SK-N-SH (cell line): ENCODE results near the gene ABCA4. TPM values are rescaled to one million over a fixed set of nuclear protein-coding genes. Genes with fewer than 3 reads are reported as not detected.

Experiments
- CTCF ChIA-PET: fragments of 300-600, 350-600 bp; formaldehyde crosslinking; extraction: SDS; loops from one replicate; lab custom pipeline; 2021; lab: Yijun Ruan, JAX
- POLR2A ChIA-PET: fragments of 350-600 bp; sonication (Branson Sonifier 250); formaldehyde crosslinking; extraction: SDS; loops from one replicate; lab custom pipeline; 2020; ENCODE audit warnings: antibody characterized with exemption, inconsistent platforms; lab: Yijun Ruan, JAX
- DNase-seq: peaks from one replicate; pipeline ENCODE4 v3.0.0; 2012
- H2AFZ ChIP-seq: fragments of 200-600 bp; sonication (generic); 2 replicates; pipeline ENCODE4 v1.8.1; 2016; ENCODE audit warnings: antibody characterized with exemption, mild to moderate bottlenecking, low read depth
- H3F3A ChIP-seq: fragments of 200-600 bp; sonication (generic); replicated peaks from 2 replicates; pipeline ENCODE3; 2016; ENCODE audit warnings: antibody characterized with exemption, mild to moderate bottlenecking; ENCODE audit not compliant: insufficient read depth
- H3K27ac ChIP-seq, 2 experiments: fragments of 200-500 bp in 1 of 2; fragments of 200-600 bp in 1 of 2; sonication (Bioruptor generic) in 1 of 2; sonication (generic), shearing (Covaris generic) in 1 of 2; 2 replicates each; pipeline versions ENCODE4 v1.5.1 to v1.6.1; 2014 to 2016; ENCODE audit warnings: low read depth in 2 of 2, inconsistent platforms in 1 of 2, low read length in 1 of 2, mild to moderate bottlenecking in 1 of 2, mixed read lengths in 1 of 2
- H3K27me3 ChIP-seq: fragments of 200-600 bp; sonication (generic), shearing (Covaris generic); 2 replicates; pipeline ENCODE4 v1.6.1; 2016; ENCODE audit warnings: mixed run types; ENCODE audit not compliant: insufficient read depth
- H3K36me3 ChIP-seq, 2 experiments: fragments of 200-500 bp in 1 of 2; fragments of 200-600 bp in 1 of 2; sonication (Bioruptor generic) in 1 of 2; sonication (generic) in 1 of 2; replicated peaks in 1 of 2; 2 replicates each; pipeline versions ENCODE3 to v1.5.1; 2014 to 2016; ENCODE audit warnings: low read length in 1 of 2, mild to moderate bottlenecking in 1 of 2; ENCODE audit not compliant: insufficient read depth in 2 of 2, control insufficient read depth in 1 of 2
- H3K4me1 ChIP-seq, 2 experiments: fragments of 200-500 bp in 1 of 2; fragments of 200-600 bp in 1 of 2; sonication (Bioruptor generic) in 1 of 2; sonication (generic), shearing (Covaris generic) in 1 of 2; 2 replicates each; pipeline versions ENCODE4 v1.5.1 to v1.6.1; 2014 to 2016; ENCODE audit warnings: low read depth in 1 of 2, low read length in 1 of 2, mixed run types in 1 of 2; ENCODE audit not compliant: insufficient read depth in 2 of 2, control insufficient read depth in 1 of 2
- H3K4me2 ChIP-seq: fragments of 200-600 bp; sonication (generic), shearing (Covaris generic); 2 replicates; pipeline ENCODE4 v1.6.1; 2017; ENCODE audit warnings: mixed run types
- H3K4me3 ChIP-seq, 2 experiments: fragments of 200-500 bp in 1 of 2; fragments of 200-600 bp in 1 of 2; sonication (Bioruptor generic) in 1 of 2; sonication (generic), shearing (Covaris generic) in 1 of 2; 2 replicates each; pipeline versions ENCODE4 v1.5.1 to v1.8.1; 2014 to 2016; ENCODE audit warnings: low read depth in 2 of 2, inconsistent platforms in 1 of 2, low read length in 1 of 2, mild to moderate bottlenecking in 1 of 2, mixed read lengths in 1 of 2, moderate library complexity in 1 of 2
- H3K79me2 ChIP-seq: fragments of 200-600 bp; sonication (generic); 2 replicates; pipeline ENCODE4 v1.8.1; 2017; ENCODE audit warnings: mild to moderate bottlenecking; ENCODE audit not compliant: insufficient read depth
- H3K9ac ChIP-seq: fragments of 200-600 bp; sonication (generic); 2 replicates; pipeline ENCODE4 v1.6.1; 2017; ENCODE audit warnings: mixed run types
- H3K9me2 ChIP-seq: fragments of 200-600 bp; sonication (generic); 2 replicates; pipeline ENCODE4 v1.6.1; 2017; ENCODE audit warnings: mixed run types
- H3K9me3 ChIP-seq: fragments of 200-600 bp; sonication (generic); 2 replicates; pipeline ENCODE4 v1.6.1; 2017; ENCODE audit warnings: mixed run types, mild to moderate bottlenecking, moderate library complexity
- H4K20me1 ChIP-seq: fragments of 200-600 bp; sonication (generic); 2 replicates; pipeline ENCODE4 v1.6.1; 2017; ENCODE audit warnings: mild to moderate bottlenecking, mixed run types; ENCODE audit not compliant: insufficient read depth
- CHD2 ChIP-seq: fragments of 150-350 bp; IDR thresholded peaks from 2 replicates; pipeline ENCODE4 v1.6.1; 2018; ENCODE audit warnings: low read length; ENCODE audit not compliant: partially characterized antibody
- ELF1 ChIP-seq: IDR thresholded peaks from 2 replicates; pipeline ENCODE4 v1.4.0; 2012
- FOSL2 ChIP-seq: IDR thresholded peaks from 2 replicates; pipeline ENCODE4 v1.4.0; 2012; ENCODE audit warnings: low read depth, mild to moderate bottlenecking, moderate library complexity, borderline replicate concordance
- FOXJ3 ChIP-seq: sonication (generic); formaldehyde crosslinking; IDR thresholded peaks from 2 replicates; pipeline ENCODE4 v1.5.1; 2020; ENCODE audit warnings: mild to moderate bottlenecking, missing genetic modification reagents
- IRF3 ChIP-seq: fragments of 150-350 bp; IDR thresholded peaks from 2 replicates; pipeline ENCODE4 v1.6.1; 2016; ENCODE audit warnings: mild to moderate bottlenecking, low read depth, low read length
- JUND ChIP-seq: IDR thresholded peaks from 2 replicates; pipeline ENCODE4 v1.4.0; 2012
- NRF1 ChIP-seq: IDR thresholded peaks from 2 replicates; pipeline ENCODE4 v1.6.1; 2012; ENCODE audit warnings: low read depth, mild to moderate bottlenecking, low read length
- RAD21 ChIP-seq: IDR thresholded peaks from 2 replicates; pipeline ENCODE4 v1.6.1; 2012; ENCODE audit warnings: mild to moderate bottlenecking, low read length
- REST ChIP-seq: IDR thresholded peaks from 2 replicates; pipeline ENCODE4 v1.6.1; 2012; ENCODE audit warnings: mild to moderate bottlenecking, low read depth, low read length, moderate library complexity
- RXRA ChIP-seq: IDR thresholded peaks from 2 replicates; pipeline ENCODE4 v1.4.0; 2012; ENCODE audit warnings: low read depth, mild to moderate bottlenecking, borderline replicate concordance
- TCF12 ChIP-seq: IDR thresholded peaks from 2 replicates; pipeline ENCODE4 v1.4.0; 2012
- TEAD4 ChIP-seq: IDR thresholded peaks from 2 replicates; pipeline ENCODE4 v1.4.0; 2012; ENCODE audit warnings: mild to moderate bottlenecking, borderline replicate concordance; ENCODE audit not compliant: insufficient read depth
- WGBS: methylation state at CpG from one replicate; pipeline ENCODE4 v1.1.6; 2017; ENCODE audit warnings: low lambda C conversion rate; 5-methylcytosine and 5-hydroxymethylcytosine counted together
- polyA plus RNA-seq, 3 experiments: library from polyadenylated mRNA; depleted of rRNA; stranded (reverse); fragments of >200 nt; gene quantifications; 2 replicates each; pipeline ENCODE4 v1.2.3, GENCODE V29; 2012
- TF ChIP-seq, protein P1 (sequence below): IDR thresholded peaks from 2 replicates; pipeline ENCODE4 v1.4.0; 2012; ENCODE audit warnings: low read depth, borderline replicate concordance
- TF ChIP-seq, protein P2 (sequence below): IDR thresholded peaks from 2 replicates; pipeline ENCODE4 v1.4.0; 2012; ENCODE audit warnings: low read depth, borderline replicate concordance

ABCA4 gene
- polyA plus RNA-seq (2012; rRNA removed), result 0.03 and 0.06 TPM in 2 replicates
- polyA plus RNA-seq (2012; cell fraction: cytosol; rRNA removed), result 0.04 TPM in 1 of 2 replicates, not detected in the other
- polyA plus RNA-seq (2012; cell fraction: nucleus; rRNA removed), result 0.16 and 0.35 TPM in 2 replicates

GRCh38 chr1:94120991-94121390 is at the start of gene ABCA4:
Gene ABCA4, minus strand, starts transcription at chr1:94121148. Its CDS starts 103 bp downstream, at chr1:94121045.
- no peaks in the 10 kb centered on the region for H3K9me3 ChIP-seq
- no peak for DNase-seq
- H3K9ac ChIP-seq, result no peak within 1 kb of the TSS
- H2AFZ ChIP-seq, result no peak within 1 kb of the TSS
- 91% methylated on average over 9 of the region's 9 CpGs for WGBS
- H3K4me1 ChIP-seq, result peaks cover 3 to 26% of the 10 kb centered on the region in 2 experiments; a peak in 3 of 4 replicates
- no peaks in the 10 kb centered on the region for H3K79me2 ChIP-seq
- H4K20me1 ChIP-seq, result no peaks in the 10 kb centered on the region
- H3K4me3 ChIP-seq, result no peak within 1 kb of the TSS
- POLR2A ChIA-PET, result no interaction called here
- no peak within 1 kb of the TSS for H3K27ac ChIP-seq
- CTCF ChIA-PET, result interaction anchor here (1.2 to 1.7 kb wide), 2 partner anchors 27 to 215 kb away, joined by 3 to 6 read pairs; no protein-coding TSS in a partner anchor
- no peak for TF ChIP-seq TCF12
- TF ChIP-seq IRF3, result no peak
- no peak for TF ChIP-seq TEAD4
- TF ChIP-seq REST, result no peak
- no peak for TF ChIP-seq JUND
- no peak for TF ChIP-seq FOSL2
- TF ChIP-seq FOXJ3 (CRISPR knock-in tag), result no peak
- TF ChIP-seq ELF1, result no peak
- no peak for TF ChIP-seq NRF1
- TF ChIP-seq, protein P1, sequence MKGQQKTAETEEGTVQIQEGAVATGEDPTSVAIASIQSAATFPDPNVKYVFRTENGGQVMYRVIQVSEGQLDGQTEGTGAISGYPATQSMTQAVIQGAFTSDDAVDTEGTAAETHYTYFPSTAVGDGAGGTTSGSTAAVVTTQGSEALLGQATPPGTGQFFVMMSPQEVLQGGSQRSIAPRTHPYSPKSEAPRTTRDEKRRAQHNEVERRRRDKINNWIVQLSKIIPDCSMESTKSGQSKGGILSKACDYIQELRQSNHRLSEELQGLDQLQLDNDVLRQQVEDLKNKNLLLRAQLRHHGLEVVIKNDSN, result no peak
- H3K4me2 ChIP-seq, result no peak within 1 kb of the TSS
- no peaks in the 10 kb centered on the region for H3K36me3 ChIP-seq
- no peaks in the 10 kb centered on the region for H3F3A ChIP-seq
- no peaks in the 10 kb centered on the region for H3K27me3 ChIP-seq
- no peaks in the 10 kb centered on the region for H3K9me2 ChIP-seq

GRCh38 chr1:94169126-94169525 is 48.2 kb upstream of the ABCA4 start:
- Histone ChIP-seq H3K9me3 (no peaks in the 10 kb centered on the region; the same call in 1 of the 2 replicates), H3K4me3 (no peak overlapping the region), H3K36me3 (peaks cover 23 to 38% of the 10 kb centered on the region in 2 experiments), H3K4me2 (no peak overlapping the region), H3K9me2 (no peaks in the 10 kb centered on the region), H3F3A (no peaks in the 10 kb centered on the region), H3K9ac (no peak overlapping the region), H2AFZ (no peak overlapping the region), H3K27ac (no peak overlapping the region), H3K27me3 (no peaks in the 10 kb centered on the region), H4K20me1 (no peaks in the 10 kb centered on the region), H3K79me2 (no peaks in the 10 kb centered on the region), H3K4me1 (no peaks in the 10 kb centered on the region)
- 100% methylated on average over 3 of the region's 3 CpGs for WGBS
- TF ChIP-seq, protein P2, sequence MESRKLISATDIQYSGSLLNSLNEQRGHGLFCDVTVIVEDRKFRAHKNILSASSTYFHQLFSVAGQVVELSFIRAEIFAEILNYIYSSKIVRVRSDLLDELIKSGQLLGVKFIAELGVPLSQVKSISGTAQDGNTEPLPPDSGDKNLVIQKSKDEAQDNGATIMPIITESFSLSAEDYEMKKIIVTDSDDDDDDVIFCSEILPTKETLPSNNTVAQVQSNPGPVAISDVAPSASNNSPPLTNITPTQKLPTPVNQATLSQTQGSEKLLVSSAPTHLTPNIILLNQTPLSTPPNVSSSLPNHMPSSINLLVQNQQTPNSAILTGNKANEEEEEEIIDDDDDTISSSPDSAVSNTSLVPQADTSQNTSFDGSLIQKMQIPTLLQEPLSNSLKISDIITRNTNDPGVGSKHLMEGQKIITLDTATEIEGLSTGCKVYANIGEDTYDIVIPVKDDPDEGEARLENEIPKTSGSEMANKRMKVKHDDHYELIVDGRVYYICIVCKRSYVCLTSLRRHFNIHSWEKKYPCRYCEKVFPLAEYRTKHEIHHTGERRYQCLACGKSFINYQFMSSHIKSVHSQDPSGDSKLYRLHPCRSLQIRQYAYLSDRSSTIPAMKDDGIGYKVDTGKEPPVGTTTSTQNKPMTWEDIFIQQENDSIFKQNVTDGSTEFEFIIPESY, result no peak
- no peak for TF ChIP-seq RAD21
- no peak for TF ChIP-seq RXRA
- TF ChIP-seq CHD2, result no peak
- DNase-seq, result no peak
- POLR2A ChIA-PET, result no interaction called here
- CTCF ChIA-PET, result interaction anchor here (0.8 to 1.0 kb wide), 2 partner anchors 166 to 167 kb away, joined by 3 read pairs; no protein-coding TSS in a partner anchor
